HepG2 (cell line): ENCODE data around the gene SH3BP2. TPM values are rescaled to one million over a fixed set of nuclear protein-coding genes. Genes with fewer than 3 reads are reported as not detected.

ENCODE experiments used
- ATAC-seq: fragments of 200-7000 bp; cut with Tn5 transposase; 3 replicates; pipeline ENCODE4 v1.9.1; 2020; ENCODE audit warnings: mild to moderate bottlenecking, moderate library complexity
- BruUV-seq: library from RNA; stranded (reverse); fragments of 400-500 nt; replicated peaks from 2 replicates; lab custom pipeline; 2021; lab: Mats Ljungman, UMichigan
- CTCF ChIA-PET: fragments of 300-600 bp; formaldehyde crosslinking; extraction: SDS; loops from one replicate; lab custom pipeline; 2021; ENCODE audit warnings: low total read pairs, inconsistent platforms, low intra/inter-chr PET ratio; lab: Yijun Ruan, JAX
- POLR2A ChIA-PET: fragments of 350-600 bp; sonication (Branson Sonifier 250); formaldehyde crosslinking; loops from one replicate; lab custom pipeline; 2020; ENCODE audit warnings: antibody characterized with exemption, inconsistent platforms; lab: Yijun Ruan, JAX
- DNase-seq: peaks from one replicate; pipeline ENCODE4 v3.0.0-alpha.2; 2015; ENCODE audit warnings: low spot score
- FAIRE-seq: peaks from 3 replicates; lab custom pipeline; 2011; peaks lifted over from hg19 to GRCh38; lab: Jason Lieb, UNC
- H2AFZ ChIP-seq: one replicate; pipeline ENCODE4 v1.6.1; 2011; ENCODE audit warnings: low read length, inconsistent platforms
- H3K27ac ChIP-seq: fragments of 300-600 bp; 3 replicates; pipeline ENCODE4 v1.8.0; 2011; ENCODE audit warnings: mixed run types, mild to moderate bottlenecking, mixed read lengths, low read length, inconsistent platforms; ENCODE audit not compliant: insufficient read depth; ENCODE audit errors: extremely low read length
- H3K27me3 ChIP-seq, 2 experiments: fragments of 200-600 bp in 1 of 2; 2 replicates in 1 of 2; 3 replicates in 1 of 2; pipeline versions ENCODE4 v1.6.0 to v1.8.0; 2011; ENCODE audit warnings: low read length in 2 of 2, mild to moderate bottlenecking in 2 of 2, moderate library complexity in 2 of 2, inconsistent platforms in 1 of 2; ENCODE audit not compliant: insufficient read depth in 2 of 2, control insufficient read depth in 1 of 2
- H3K36me3 ChIP-seq, 2 experiments: fragments of 200-600 bp in 1 of 2; replicated peaks in 1 of 2; 2 replicates in 1 of 2; 3 replicates in 1 of 2; pipeline versions ENCODE4 v1.5.1 to v1.8.0; 2011; ENCODE audit warnings: low read length in 2 of 2, inconsistent platforms in 1 of 2; ENCODE audit not compliant: insufficient read depth in 2 of 2, control insufficient read depth in 1 of 2
- H3K4me1 ChIP-seq: 2 replicates; pipeline ENCODE4 v1.5.1; 2012; ENCODE audit warnings: low read length, inconsistent platforms; ENCODE audit not compliant: insufficient read depth
- H3K4me2 ChIP-seq: 2 replicates; pipeline ENCODE4 v1.6.0; 2011; ENCODE audit warnings: low read depth, low read length, inconsistent platforms
- H3K4me3 ChIP-seq, 3 experiments: fragments of 200-600 bp in 1 of 3; sonication (generic), shearing (Covaris generic) in 1 of 3; replicated peaks in 1 of 3; 2 replicates each; pipeline ENCODE4 v1.5.1; 2011 to 2016; ENCODE audit warnings: low read length in 3 of 3, inconsistent platforms in 2 of 3, low read depth in 2 of 3, mild to moderate bottlenecking in 2 of 3, control low read depth in 1 of 3, mixed read lengths in 1 of 3; ENCODE audit not compliant: insufficient read depth in 1 of 3
- H3K79me2 ChIP-seq: one replicate; pipeline ENCODE4 v1.6.1; 2011; ENCODE audit warnings: low read length, inconsistent platforms; ENCODE audit not compliant: insufficient read depth
- H3K9ac ChIP-seq: 2 replicates; pipeline ENCODE4 v1.6.0; 2011; ENCODE audit warnings: mild to moderate bottlenecking, low read depth, low read length, inconsistent platforms; ENCODE audit not compliant: insufficient read depth
- H3K9me3 ChIP-seq: 2 replicates; pipeline ENCODE4 v1.5.1; 2012; ENCODE audit warnings: mild to moderate bottlenecking, low read length
- H4K20me1 ChIP-seq: 2 replicates; pipeline ENCODE4 v1.6.0; 2011; ENCODE audit warnings: inconsistent platforms, mild to moderate bottlenecking, low read length, moderate library complexity; ENCODE audit not compliant: insufficient read depth
- BCL3 ChIP-seq: sonication (generic); formaldehyde crosslinking; IDR thresholded peaks from 2 replicates; pipeline ENCODE4 v1.5.1; 2020; ENCODE audit warnings: mild to moderate bottlenecking, missing genetic modification reagents, moderate library complexity
- NPAS2 ChIP-seq: sonication (generic); formaldehyde crosslinking; IDR thresholded peaks from 2 replicates; pipeline ENCODE4 v1.8.0; 2022; ENCODE audit warnings: mild to moderate bottlenecking, missing genetic modification reagents, borderline replicate concordance
- PRDM10 ChIP-seq: sonication (generic); formaldehyde crosslinking; IDR thresholded peaks from 2 replicates; pipeline ENCODE4 v1.4.0; 2020; ENCODE audit warnings: low read depth, missing genetic modification reagents
- ZNF44 ChIP-seq: sonication (generic); formaldehyde crosslinking; IDR thresholded peaks from 2 replicates; pipeline ENCODE4 v1.5.1; 2020; ENCODE audit warnings: mild to moderate bottlenecking, missing genetic modification reagents
- ZNF598 ChIP-seq: sonication (generic); formaldehyde crosslinking; IDR thresholded peaks from 2 replicates; pipeline ENCODE4 v1.5.1; 2020; ENCODE audit warnings: mild to moderate bottlenecking, missing genetic modification reagents, borderline replicate concordance
- ZSCAN25 ChIP-seq: sonication (generic); formaldehyde crosslinking; IDR thresholded peaks from 2 replicates; pipeline ENCODE4 v1.8.0; 2022; ENCODE audit warnings: mild to moderate bottlenecking, missing genetic modification reagents
- WGBS: methylation state at CpG from one replicate; pipeline ENCODE4 v1.1.6; 2017; ENCODE audit warnings: low lambda C conversion rate; 5-methylcytosine and 5-hydroxymethylcytosine counted together
- in situ Hi-C: cut with HindIII; loops from 2 replicates; pipeline ENCODE4 v1.10.0; 2017; ENCODE audit warnings: low pct_unique_long_range_greater_than_20kb; ENCODE audit not compliant: extremely low pct_ligation_motif_present
- intact Hi-C: fragments of 100-400 bp; cut with micrococcal nuclease; formaldehyde crosslinking; loops from one replicate; pipeline ENCODE4 v1.10.0; 2022; ENCODE audit not compliant: unreplicated experiment
- polyA plus RNA-seq, 8 experiments: library from polyadenylated mRNA; depleted of rRNA in 3 of 8; stranded (reverse) in 7 of 8; unstranded in 1 of 8; fragments of >200 nt; fragmentation: Illumina TruSeq in 4 of 8; extraction: Trizol in 4 of 8; gene quantifications; 2 replicates each; pipeline versions ENCODE4 v1.2.1 to v1.2.3, GENCODE V29; 2011 to 2016; ENCODE audit warnings: low read depth in 4 of 8, missing spikeins in 1 of 8, mixed read lengths in 1 of 8; ENCODE audit not compliant: insufficient read depth in 1 of 8
- total RNA-seq, 5 experiments: library from RNA; depleted of rRNA; stranded (reverse); fragments of >200 nt; fragmentation: Illumina TruSeq; extraction: Trizol; gene quantifications; 2 replicates each; pipeline ENCODE4 v1.2.3, GENCODE V29; 2016; ENCODE audit warnings: low read depth in 1 of 5

SH3BP2 gene
- total and polyA plus RNA-seq, 2 of the 13 experiments (the other 11 are each of a cell fraction or from before 2014, with no cell fraction given) = 16.9 to 34.5 TPM

GRCh38 chr4:2762048-2762447 is 30.8 kb upstream of the SH3BP2 start:
- ChIA-PET CTCF (no interaction called here), POLR2A (interaction anchor here (2.0 to 3.9 kb wide), 4 partner anchors 24 to 39 kb away, joined by 6 to 60 read pairs (median 18); partner anchors contain the start of gene SH3BP2)
- FAIRE-seq (no peak), ATAC-seq (peak; percentile 13), DNase-seq (no peak)
- H2AFZ ChIP-seq = no peak overlapping the region
- H3K9ac ChIP-seq = peak overlapping the region; percentile 72
- intact Hi-C loops = no loop called here
- H3K27me3 ChIP-seq = no peaks in the 10 kb centered on the region
- 58% methylated on average over 5 of the region's 5 CpGs for WGBS
- peak overlapping the region; percentile 98 for H3K4me2 ChIP-seq
- peak overlapping the region; percentile 80 for H3K27ac ChIP-seq
- no peaks in the 10 kb centered on the region for H4K20me1 ChIP-seq
- H3K9me3 ChIP-seq = no peaks in the 10 kb centered on the region
- no peaks in the 10 kb centered on the region for H3K79me2 ChIP-seq
- in situ Hi-C loops = no loop called here
- TSS peak; percentile 82 for BruUV-seq
- H3K36me3 ChIP-seq = no peaks in the 10 kb centered on the region
- peak overlapping the region in 2 of 3 experiments; percentile 44 to 73; a peak in 3 of 6 replicates for H3K4me3 ChIP-seq
- peaks cover 41% of the 10 kb centered on the region for H3K4me1 ChIP-seq
- TF ChIP-seq ZNF598 (CRISPR knock-in tag) = 0 out of 2 replicates have a peak, but pooled peaks have one; percentile 26
- TF ChIP-seq ZSCAN25 = peak; percentile 27; the same call in 1 of the 2 replicates
- TF ChIP-seq NPAS2 = no peak
- 0 out of 2 replicates have a peak, but pooled peaks have one; percentile 59 for TF ChIP-seq BCL3
- 0 out of 2 replicates have a peak, but pooled peaks have one; percentile 55 for TF ChIP-seq ZNF44 (CRISPR knock-in tag)
- no peak for TF ChIP-seq PRDM10 (CRISPR knock-in tag)
- TF ChIP-seq, all 625 proteins: peak for 4
